NCI-H2171 treated with DMSO at 0.1 percent for 48 hours (cell line): ENCODE data around the gene CRAT.

Experiments
- DNase-seq: peaks from one replicate; lab custom pipeline; 2025; lab: John Stamatoyannopoulos, UW

The CRAT gene

DNA sequence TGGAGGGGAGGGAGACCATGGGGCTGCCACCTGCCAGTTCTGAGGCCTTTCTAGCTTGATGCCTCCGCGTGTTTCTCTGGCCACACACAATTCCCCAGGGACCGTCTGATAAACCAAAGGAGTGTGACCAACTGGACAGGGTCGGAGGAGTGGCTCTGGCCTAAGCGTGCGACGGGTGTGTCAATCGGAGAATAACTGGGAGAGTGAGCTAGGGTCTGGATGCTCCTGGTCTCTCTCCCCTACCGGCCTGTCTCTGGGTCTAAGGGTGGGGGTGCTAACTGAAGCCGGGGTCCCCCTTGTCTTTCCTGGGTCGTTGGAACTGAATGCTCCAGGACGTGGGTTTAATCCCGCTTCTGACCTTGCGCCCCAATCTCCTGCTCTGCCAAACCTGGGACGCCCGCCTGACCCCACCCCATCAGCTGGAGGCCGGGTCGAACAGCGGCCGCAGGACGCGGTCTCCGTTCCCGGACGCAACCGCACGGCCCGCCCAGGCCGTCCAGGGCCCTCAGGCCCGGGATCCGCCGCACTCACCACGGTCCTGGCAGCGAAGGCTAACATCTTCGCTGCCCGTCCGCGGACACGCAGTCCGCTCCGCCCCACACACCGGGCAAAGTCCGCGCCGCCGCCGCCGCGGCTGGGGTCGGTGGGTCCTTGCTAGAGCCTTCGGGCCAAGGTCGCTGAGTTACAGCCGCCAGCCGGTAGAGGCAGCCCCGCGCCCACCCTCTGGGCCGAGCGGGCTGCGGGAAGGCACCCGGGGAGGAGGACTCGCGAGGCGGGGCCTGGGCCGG is 447 bp downstream of the CRAT start:
- DNase-seq: no peak

DNA sequence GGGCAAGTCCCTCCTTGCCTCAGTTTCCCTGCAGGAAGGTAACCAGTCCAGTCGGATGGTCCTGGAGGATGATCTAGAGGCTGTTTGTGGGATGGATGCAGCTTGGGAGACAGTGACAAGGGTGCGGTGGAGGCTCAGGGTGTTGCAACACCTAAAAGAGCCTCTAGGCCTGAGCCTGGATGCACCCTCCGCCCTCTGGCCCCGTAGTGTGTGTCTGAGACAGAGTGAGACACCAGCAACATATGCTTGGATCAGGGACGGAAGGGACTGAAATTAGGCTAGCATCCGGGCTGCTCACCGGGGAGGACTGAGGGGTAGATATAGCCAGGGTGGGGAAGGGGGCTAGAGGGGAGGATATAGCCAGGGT is 1.1 kb downstream of the CRAT start:
- DNase-seq: no peak

DNA sequence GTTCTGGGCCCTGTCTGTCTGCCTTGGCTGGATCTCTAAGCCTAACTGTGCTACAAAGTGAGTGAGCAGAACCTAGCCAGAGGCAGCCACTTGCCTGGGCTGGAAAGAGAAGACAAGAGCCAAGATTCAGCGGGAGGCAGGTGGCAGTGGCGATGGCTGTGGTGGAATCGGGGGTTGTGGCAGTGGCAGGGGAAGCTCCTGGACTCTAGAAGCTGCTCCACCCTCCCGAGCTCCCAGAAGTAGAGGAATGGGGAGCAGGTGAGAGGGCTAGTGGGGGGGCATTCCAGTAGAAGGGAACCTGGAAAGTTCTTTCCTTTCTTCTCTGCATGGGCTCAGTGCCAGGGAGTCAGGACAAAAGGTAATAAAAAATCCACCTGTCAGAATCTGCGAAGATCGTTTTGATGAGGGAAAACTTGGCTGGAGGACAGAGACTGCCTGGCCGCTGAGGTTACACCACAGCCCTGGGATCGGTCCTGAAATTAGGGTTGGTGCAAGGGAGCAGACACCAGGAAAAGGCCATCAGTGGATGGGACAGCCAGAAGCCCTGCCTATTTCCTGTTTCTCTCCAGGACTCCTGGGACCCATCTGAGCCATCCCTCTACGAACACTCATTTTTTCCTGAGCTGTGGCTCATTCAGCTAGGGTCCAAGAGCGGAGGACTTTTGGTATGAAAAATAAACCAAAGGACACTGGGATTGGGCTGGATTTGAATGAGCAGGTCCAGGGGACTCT is 1.6 kb downstream of the CRAT start:
- DNase-seq: peak; percentile 25

DNA sequence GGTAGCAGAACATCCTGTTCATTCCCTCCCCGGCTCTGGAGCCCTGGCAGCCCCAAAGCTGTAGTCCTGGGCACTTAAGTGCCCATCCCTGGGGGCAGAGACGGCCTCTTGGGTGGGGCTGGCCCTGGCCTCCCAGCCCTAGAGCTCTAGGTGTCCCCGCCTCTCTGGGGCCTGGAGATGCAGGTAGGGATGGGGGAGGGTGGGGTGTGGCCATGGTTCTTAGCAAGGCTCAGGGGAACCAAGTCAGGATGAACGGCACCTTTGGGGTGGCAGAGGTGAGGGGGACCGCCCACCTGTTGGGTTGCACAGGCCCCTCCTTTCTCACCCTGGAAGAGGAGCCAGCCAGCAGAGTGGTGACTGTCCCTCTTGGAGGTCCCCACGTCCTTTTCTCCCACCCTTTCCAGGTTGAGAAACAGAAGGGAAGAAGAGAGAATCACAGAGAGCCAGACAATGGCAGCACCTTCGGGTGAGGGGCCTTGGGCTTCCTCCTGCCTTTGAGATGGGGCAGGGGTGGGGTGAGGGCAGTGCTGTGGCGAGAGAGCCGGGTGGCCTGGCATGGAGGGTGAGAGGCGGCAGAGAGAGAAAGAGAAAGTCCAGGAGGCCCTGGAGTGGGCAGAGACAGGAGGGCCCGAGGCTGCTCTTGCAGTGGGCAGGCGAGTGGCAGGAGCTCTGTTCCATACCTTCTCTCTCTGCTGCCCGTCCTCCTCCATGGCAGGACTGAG is 2.3 kb downstream of the CRAT start:
- DNase-seq: no peak

DNA sequence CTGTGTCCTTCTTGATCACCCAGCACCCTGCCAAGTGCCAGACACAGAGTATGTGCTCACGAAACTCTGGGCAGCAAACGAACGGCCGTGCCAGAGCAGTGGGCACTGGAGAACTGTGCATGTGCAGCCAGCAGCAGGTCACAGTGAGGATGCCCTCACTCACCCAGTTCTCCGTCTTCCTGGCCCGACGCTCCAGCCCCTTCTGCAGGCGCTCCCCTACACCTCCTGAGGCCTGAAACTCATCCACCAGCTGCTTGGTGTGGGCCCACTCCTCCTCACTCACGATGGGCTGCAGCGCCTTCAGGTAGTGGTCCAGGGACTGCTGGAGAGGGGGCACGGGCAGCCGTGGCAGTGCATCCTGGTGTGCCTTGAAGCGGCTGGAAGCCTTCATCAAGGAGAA is 2.9 kb downstream of the CRAT start:
- DNase-seq: no peak

DNA sequence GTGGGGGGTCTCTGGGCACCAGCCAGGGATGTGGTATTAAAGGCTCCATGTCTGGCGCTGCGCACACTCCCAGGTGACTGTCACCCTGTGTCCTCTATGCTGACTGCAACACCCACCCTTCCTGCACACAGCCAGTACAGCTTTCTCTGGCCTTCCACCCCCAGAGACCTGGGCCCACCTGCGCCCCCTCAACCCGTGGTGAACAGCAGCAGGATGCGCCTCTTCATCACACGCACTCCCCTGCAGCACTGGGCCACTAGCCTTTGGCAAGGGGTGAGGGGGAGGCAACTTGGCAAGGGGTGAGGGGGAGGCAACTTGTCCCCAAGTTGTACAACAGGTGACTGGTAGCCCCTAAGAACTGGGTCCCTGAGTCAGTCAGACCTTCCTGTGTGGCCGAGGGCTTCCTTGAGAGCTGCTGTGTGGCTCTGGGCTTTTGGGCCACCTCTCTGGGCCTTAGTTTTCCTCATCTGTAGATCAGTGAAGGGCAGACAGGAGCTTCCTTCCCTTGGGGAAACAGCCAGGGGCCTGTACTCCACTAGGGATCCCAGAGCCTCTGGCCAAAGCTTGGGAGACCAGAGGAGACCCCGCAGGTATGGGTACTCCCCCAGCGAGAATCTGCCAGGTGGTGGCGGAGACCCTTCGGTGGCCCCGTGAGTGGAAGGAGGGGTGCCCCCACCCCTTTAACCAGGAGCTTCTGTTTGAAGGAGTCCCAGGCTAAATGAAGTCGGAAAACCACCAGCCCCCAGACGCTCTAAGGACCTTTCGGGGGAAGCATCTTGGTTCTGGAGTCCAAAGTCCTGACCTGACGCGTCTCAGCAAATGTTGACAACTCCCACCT is 4.5 kb downstream of the CRAT start:
- no peak for DNase-seq

DNA sequence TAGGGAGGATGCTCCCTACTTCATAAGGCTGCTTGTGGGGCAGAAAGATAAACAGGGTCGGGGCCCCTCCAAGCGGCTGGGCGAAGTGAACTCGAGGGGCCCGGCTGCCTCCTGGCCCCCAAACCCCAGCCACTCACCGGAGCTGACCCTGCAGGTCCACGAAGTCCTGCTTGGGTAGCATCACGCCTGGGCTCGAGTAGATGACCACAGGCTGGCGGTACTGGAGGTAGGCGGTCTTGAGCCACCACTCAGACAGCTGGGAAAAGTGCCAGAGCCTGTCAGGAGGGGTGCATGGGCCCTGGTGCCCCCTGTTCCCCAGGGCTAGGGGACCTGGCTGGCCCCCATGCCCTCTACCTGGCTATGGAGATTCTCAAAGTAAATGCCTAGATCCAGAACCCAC is 6.5 kb downstream of the CRAT start:
- no peak for DNase-seq

DNA sequence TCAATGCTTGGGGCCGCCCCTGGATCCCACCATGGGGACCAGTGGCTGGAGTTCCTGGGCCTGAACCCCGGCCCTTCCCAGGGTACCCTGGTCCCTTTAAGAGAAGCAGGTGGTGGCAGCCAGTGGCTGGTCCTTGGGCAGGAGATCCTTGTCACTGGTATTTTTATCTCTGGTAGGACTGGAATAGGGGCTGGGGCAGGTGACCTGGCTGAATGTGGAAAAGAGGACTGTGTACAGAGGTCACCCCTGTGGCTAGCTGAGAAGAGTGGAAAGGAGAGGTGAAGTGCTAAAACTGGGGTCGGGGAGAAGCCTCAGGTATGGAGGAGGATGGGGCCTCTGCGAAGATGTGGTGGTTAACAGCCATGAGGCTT is 7.0 kb downstream of the CRAT start:
- DNase-seq: no peak

DNA sequence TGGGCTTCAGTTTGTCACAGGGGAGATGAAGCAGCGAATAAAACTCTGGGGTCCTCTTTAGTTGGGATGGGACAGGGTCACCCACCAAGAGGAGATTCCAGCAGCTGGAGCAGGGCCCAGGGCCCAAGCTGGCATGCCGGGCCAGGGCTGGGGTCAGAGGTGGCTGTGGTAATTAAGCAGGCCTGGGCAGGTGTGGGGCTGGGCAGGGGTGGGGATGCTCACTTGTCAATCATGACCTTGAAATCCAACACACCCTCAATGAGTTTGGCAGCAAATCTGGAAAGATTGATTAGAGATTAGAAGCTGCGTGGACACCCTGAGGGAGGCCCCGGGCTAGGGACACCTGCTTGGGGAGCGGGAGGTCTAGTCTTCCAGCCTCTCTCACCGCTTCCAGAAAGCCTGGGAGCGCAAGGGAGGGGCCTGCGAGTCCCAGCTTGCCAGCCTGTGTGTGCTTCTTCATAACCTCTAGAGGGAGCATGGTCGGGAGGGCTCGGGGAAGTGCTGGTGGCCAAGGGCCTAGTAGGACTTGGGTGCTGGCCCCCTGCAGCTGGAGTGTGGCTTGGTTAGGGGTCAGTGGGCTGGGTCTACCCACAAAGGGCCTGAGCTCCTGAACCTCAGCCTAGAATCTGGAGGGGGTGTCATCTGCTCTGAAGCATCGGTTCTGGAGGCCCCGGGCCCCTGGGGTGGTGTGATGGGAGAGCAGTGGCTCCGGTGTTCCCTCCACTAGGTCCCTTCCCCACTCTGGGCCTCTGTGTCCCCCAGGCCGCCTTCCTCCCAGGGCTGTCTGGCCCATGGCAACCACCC is 7.6 kb downstream of the CRAT start:
- peak; percentile 80 for DNase-seq

DNA sequence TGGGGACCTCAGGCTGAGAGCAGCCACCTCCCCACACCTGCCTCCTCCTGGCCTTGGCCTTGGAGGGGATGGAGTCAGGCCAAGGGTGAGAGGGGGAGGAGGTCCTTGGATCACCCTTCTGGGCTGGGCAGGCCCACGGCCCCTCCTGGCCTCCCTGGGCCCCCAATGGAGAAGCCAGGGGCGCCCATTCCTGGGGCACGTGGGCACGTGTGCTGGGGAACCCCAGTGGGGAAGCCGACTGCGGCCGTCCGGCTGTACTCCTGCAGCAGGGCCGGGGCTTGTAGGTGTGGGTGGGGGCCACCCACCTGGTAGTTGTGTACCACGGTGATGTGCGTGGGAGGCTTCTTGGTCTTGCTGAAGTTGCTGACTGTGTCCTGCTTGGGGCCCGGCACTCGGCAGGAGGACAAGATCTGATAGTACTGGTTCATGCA is 8.5 kb downstream of the CRAT start:
- DNase-seq: no peak

DNA sequence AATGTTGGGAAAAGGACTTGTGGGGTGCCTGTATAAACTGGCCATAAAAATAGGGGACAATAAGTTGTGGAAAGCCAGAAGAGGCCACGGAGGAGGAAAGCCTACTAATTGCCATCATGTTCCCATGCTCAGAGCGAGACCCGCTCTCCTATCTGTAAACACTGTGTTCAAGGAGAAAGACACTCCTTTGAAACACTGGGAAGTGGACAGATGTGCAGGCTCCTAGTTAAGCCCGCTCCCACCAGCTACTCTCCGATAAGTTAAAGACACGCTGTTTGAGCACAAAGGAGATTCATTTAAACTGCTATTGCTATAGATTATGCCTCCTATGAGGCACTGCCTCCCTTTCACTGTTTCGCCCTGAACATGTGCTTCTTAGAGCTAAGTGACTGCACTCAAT is 9.3 kb downstream of the CRAT start:
- DNase-seq: no peak

DNA sequence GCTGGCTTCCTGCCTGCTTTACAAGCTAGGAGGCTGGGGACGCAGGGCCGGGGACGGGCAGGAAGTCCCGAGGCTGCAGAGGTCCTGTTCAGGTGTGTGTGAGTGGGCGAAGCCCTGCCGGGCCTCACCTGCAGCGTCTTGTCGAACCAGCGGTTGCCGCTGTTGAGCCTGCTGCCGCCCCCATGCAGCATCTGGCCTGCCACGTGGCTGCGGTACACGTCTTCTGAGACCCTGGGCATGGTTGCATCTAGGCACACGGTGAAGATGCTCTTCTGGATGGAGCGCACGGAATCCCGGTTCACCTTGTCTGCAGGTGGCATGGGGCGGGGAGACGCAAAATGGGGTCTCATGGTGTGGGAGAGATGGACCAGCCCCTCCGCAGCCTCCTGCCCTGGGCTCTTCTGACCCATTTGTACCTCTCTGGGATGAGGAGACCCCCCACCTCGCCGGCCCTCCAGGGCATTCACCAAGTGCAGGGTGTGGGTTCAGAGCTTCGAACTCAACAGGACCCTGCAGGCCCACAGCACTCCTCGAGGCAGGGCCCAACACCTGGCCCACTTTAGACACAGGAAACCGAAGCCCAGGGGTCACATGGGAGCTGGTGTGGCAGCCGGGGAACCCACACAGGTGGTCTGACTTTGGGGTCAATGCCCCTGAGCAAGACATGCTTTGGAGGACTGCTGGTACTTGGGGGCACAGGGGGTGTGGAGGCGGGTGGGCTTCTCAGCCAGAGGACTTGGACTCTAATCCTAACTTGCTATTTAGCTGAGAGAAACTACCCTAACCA is 10.0 kb downstream of the CRAT start:
- no peak for DNase-seq

DNA sequence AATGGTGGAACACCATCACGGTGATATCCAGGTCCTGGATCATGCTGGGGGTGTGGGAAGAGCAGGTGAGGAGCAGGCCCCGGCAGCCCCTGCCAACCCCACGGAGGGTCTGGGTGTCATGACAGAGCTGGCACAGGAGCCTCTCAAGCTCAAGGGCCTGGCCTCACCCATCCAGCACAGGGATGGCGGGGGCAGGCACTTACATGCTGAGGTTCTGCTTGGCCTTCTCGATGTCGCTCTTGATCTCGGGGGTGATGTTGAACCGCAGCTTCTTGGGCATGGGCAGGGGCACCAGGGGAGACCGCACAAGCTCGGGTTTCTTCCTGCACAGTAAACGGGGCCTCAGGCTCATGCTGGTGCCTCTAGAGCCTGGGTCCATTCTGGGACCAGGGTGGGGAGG is 12.3 kb downstream of the CRAT start:
- no peak for DNase-seq

DNA sequence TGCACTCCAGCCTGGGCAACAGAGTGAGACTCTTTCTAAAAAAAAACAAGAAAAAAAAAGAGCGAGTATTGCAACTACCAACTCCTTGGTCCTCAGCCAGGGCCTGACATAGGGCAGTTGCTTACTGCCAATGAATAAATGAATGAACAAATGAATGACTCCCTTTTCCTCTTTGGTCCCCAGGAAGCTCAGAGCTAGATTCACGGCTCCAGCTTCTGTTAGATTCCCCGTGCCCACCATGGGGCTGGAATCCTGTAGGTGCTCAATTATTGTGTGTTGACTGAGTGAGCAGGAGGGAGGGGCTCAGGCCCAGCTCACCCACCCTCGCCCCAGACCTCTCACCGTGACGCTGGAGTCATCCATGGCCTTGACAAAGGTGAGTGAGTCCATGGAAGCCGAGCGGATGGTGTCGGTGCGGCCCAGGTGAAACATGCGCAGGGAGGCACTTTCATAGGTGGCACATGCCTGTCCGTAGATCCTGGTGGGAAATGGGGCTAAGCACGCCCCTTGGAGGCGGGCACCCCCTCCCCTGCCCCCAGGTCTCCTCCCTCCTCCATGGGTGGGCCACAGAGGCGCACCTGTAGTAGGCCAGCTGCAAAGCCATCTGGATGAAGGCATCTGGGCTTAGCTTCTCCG is 12.8 kb downstream of the CRAT start:
- no peak for DNase-seq

DNA sequence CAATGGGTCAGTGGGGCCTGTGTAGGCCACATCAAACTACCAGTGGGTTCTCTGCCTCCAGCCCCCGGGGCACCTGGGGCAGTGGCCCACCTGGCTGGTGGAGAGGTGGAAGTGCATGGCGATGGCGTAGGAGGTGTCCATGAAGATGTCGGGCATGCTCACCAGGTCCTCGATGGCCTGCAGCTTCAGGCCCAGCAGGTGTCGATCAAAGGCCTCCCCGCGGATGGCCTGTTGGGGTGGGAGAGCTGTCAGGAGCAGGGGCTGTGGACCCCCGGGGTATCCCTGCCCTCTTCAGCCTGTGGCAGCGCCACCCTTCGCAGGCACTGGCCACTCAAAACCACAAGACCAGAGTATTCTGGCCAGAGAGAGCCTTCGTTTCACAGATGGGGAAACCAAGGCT is 14.7 kb downstream of the CRAT start:
- DNase-seq: no peak

DNA sequence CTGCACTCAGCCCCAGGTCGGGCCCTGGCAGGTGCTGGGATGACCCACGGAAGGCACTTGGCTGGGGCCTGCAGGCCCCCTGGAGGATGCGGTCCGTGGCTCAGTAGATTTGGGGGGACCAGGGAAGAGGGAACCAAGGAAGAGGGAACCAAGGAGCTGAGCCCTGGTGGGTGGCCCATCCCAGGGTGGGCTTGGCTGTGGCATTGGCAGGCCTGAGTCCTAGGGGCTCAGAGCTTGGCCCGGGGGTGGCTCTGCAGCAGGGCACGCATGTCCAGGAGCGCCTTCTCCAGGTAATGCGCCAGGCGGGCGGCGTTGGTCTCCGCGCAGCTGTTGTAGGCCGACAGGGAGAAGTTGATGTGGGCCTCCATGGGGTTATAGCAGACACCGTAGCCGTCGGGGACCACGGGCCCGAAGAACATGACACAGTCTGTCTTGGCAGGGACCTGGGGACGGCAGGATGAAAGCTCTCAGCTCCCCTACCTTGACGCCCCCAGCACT is 15.4 kb downstream of the CRAT start:
- DNase-seq: no peak

DNA sequence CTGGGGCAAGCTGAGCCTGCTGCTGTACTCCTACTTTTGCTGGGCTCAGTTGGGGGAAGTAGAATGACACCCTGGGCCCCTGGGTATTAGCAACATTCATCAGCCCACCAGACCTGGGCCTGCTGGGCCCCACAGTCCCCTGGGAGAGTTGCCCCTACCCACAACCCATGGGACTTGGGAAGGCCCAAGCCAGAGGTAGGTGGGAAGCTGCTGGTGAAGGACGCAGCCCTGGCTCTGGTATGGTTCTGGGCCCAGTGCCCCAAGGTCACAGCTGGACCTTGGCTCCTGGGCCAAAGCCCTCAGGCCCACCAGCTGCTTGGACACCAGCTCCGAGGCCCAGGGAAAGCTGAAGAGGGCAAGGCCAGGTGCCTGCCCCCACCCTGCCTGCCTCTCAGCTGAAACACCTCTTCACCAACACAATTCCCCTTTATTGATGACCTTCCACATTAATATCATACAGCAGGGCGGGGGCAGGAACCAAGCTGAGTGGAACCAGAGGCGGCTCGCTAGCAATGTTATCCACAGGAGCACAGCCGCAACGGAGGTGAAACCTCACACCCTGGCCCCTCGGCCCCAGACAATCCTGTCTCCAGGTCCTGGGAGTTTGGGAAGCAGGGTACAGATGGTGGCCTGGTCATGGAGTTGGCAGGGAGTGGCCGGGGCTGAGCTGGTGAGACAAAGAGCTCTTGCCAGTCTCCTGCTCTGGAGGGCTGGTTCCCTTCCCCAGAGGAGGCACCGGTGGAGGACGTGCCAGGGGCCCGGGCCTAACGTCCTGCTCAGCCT is 16.0 kb downstream of the CRAT start:
- no peak for DNase-seq

DNA sequence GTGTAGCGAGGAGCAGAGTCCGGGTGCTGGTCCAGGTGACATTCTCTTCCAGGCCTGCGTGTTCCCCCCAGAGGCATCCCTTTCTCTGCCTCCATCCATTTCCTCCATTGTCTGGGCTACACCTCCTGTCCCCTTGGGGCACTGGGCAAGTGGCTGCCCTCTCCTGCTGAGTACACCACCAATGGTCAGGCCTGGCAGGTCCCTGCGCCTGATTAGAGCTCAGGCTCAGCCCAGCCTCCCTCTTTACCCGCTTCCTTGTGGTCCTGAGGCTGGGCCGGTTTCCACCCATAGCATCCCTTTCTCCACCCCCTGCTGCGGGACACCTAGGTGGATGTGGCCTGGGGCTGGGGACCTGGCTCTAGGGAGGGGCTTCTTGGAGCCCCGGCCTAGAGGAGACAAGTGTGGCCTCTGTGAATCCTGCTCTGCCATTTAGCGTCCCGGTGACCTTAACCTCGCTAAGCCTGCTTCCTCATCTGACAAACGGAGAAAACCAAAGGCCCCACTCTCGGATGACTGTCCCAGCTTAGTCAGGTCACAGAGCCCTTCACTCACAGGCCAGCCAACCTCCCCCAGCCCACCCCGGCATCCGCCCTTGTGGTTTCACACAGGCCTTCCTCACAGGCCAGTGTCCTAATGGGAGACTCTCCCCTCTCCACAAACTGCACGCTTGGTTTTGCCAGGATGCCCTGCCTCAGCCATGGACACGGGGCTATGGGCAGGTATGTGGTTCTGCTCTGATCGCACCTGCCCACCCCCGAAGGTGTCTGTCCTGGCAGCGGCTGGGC is 16.8 kb downstream of the CRAT start:
- DNase-seq: no peak
